GM21528 (cell line): ENCODE data around the gene METTL26.
"Not testable (repeated sequence)": the region's sequence is repeated elsewhere in the genome, so short reads cannot be mapped to it uniquely, and the experiment has no call there.

Experiments
- ATAC-seq: cut with Tn5 transposase; IDR thresholded peaks from one replicate; pipeline ENCODE4 v1.9.1; 2021; ENCODE audit warnings: mild to moderate bottlenecking, moderate library complexity; ENCODE audit not compliant: unreplicated experiment, low FRiP score

The METTL26 gene

GRCh38 chr16:606656-607307 is 29.3 kb downstream of the METTL26 start:
- no peak for ATAC-seq

- ATAC-seq: no peak
Observed at GRCh38 chr16:603933-604332, 32.2 kb downstream of the METTL26 start.

GRCh38 chr16:600781-601180 is 35.3 kb downstream of the METTL26 start:
- ATAC-seq: no peak

- no peak for ATAC-seq
Observed at GRCh38 chr16:598823-599739, 37.0 kb downstream of the METTL26 start.

- not testable (repeated sequence) for ATAC-seq
Observed at GRCh38 chr16:597655-598054, 38.5 kb downstream of the METTL26 start.

GRCh38 chr16:596736-597060 is 39.4 kb downstream of the METTL26 start:
- ATAC-seq: no peak

GRCh38 chr16:595942-596735 is 40.0 kb downstream of the METTL26 start:
- ATAC-seq: no peak

GRCh38 chr16:595094-595528 is 41.0 kb downstream of the METTL26 start:
- no peak for ATAC-seq

GRCh38 chr16:593807-594206 is 42.3 kb downstream of the METTL26 start:
- ATAC-seq: no peak

GRCh38 chr16:593406-593805 is 42.7 kb downstream of the METTL26 start:
- no peak for ATAC-seq

- ATAC-seq: no peak
Observed at GRCh38 chr16:592518-593306, 43.4 kb downstream of the METTL26 start.

GRCh38 chr16:591892-592517 is 44.1 kb downstream of the METTL26 start:
- no peak for ATAC-seq

- no peak for ATAC-seq
Observed at GRCh38 chr16:591231-591630, 44.9 kb downstream of the METTL26 start.

GRCh38 chr16:590815-591200 is 45.3 kb downstream of the METTL26 start:
- ATAC-seq: no peak

- ATAC-seq: no peak
Observed at GRCh38 chr16:590188-590814, 45.8 kb downstream of the METTL26 start.

GRCh38 chr16:589658-590187 is 46.4 kb downstream of the METTL26 start, which contains the start of gene RAB40C:
RAB40C (plus strand) TSS chr16:590066; CDS start chr16:590292, 226 bp downstream.
- ATAC-seq: peak; percentile 72

- ATAC-seq: peak; percentile 80
Observed at GRCh38 chr16:588889-589657, 47.0 kb downstream of the METTL26 start.

GRCh38 chr16:588639-588888 is 47.5 kb downstream of the METTL26 start:
- ATAC-seq: peak; percentile 18
